Neural progenitor cell (in vitro differentiated cells): ENCODE data around the gene SIRPB1. TPM values are rescaled to one million over a fixed set of nuclear protein-coding genes. Genes with fewer than 3 reads are reported as not detected.

Experiments used
- DNase-seq: peaks from one replicate; pipeline ENCODE4 v3.0.0-alpha.2; 2016; ENCODE audit warnings: low spot score
- H2AFZ ChIP-seq: fragments of 200-600 bp; sonication (generic); replicated peaks from 2 replicates; pipeline ENCODE4 v1.6.1; 2016; ENCODE audit warnings: antibody characterized with exemption
- H3F3A ChIP-seq: fragments of 200-600 bp; sonication (generic); 2 replicates; pipeline ENCODE4 v1.6.1; 2016; ENCODE audit warnings: antibody characterized with exemption, low read depth
- H3K27ac ChIP-seq: fragments of 200-600 bp; sonication (generic); 2 replicates; pipeline ENCODE4 v1.5.1; 2016; ENCODE audit warnings: mild to moderate bottlenecking
- H3K27me3 ChIP-seq: fragments of 200-600 bp; sonication (generic); 2 replicates; pipeline ENCODE4 v1.6.1; 2016; ENCODE audit warnings: mild to moderate bottlenecking, moderate library complexity
- H3K36me3 ChIP-seq: fragments of 200-600 bp; sonication (generic); 2 replicates; pipeline ENCODE4 v1.5.1; 2016
- H3K4me1 ChIP-seq: fragments of 200-600 bp; sonication (generic); 2 replicates; pipeline ENCODE4 v1.6.1; 2016; ENCODE audit warnings: mixed run types
- H3K4me2 ChIP-seq: fragments of 200-600 bp; sonication (generic); 2 replicates; pipeline ENCODE4 v1.6.1; 2016
- H3K4me3 ChIP-seq: fragments of 200-600 bp; sonication (generic); 2 replicates; pipeline ENCODE4 v1.5.1; 2016
- H3K79me2 ChIP-seq: fragments of 200-600 bp; sonication (generic); 2 replicates; pipeline ENCODE4 v1.6.1; 2016; ENCODE audit warnings: low read depth
- H3K9ac ChIP-seq: fragments of 200-600 bp; sonication (generic); 2 replicates; pipeline ENCODE4 v1.6.1; 2016
- H3K9me3 ChIP-seq: fragments of 200-600 bp; sonication (generic); 2 replicates; pipeline ENCODE4 v1.5.1; 2016; ENCODE audit warnings: low read depth
- H4K20me1 ChIP-seq: fragments of 200-600 bp; sonication (generic); 2 replicates; pipeline ENCODE4 v1.6.1; 2016; ENCODE audit warnings: low read depth
- H3K27ac Mint-ChIP-seq: 3 replicates; pipeline ENCODE4 v1.8.0; 2021; ENCODE audit warnings: mixed read lengths
- H3K27me3 Mint-ChIP-seq: 2 replicates; pipeline ENCODE4 v1.8.0; 2022; ENCODE audit warnings: low read depth, mild to moderate bottlenecking, inconsistent platforms, moderate library complexity, mixed read lengths; ENCODE audit not compliant: insufficient read depth
- H3K36me3 Mint-ChIP-seq: 3 replicates; pipeline ENCODE4 v1.8.0; 2021; ENCODE audit warnings: mixed read lengths
- H3K4me1 Mint-ChIP-seq: 3 replicates; pipeline ENCODE4 v1.8.0; 2021; ENCODE audit warnings: mixed read lengths
- H3K4me3 Mint-ChIP-seq: 3 replicates; pipeline ENCODE4 v1.8.0; 2021; ENCODE audit warnings: mild to moderate bottlenecking, moderate library complexity, mixed read lengths
- H3K9me3 Mint-ChIP-seq: 3 replicates; pipeline ENCODE4 v1.8.0; 2020; ENCODE audit warnings: mixed read lengths
- EZH2 ChIP-seq: fragments of 200-600 bp; sonication (generic); IDR thresholded peaks from 2 replicates; pipeline ENCODE4 v1.6.1; 2017; ENCODE audit warnings: antibody characterized with exemption, mild to moderate bottlenecking, moderate library complexity
- EZH2phosphoT487 ChIP-seq: fragments of 200-600 bp; sonication (generic); IDR thresholded peaks from 2 replicates; pipeline ENCODE4 v1.6.1; 2017; ENCODE audit warnings: antibody characterized with exemption
- total RNA-seq: library from RNA; depleted of rRNA; stranded (reverse); fragments of >200 nt; gene quantifications from 2 replicates; pipeline ENCODE4 v1.2.3, GENCODE V29; 2015; ENCODE audit warnings: low replicate concordance
- TF ChIP-seq, protein P1 (sequence below): fragments of 200-600 bp; sonication (generic); IDR thresholded peaks from 2 replicates; pipeline ENCODE4 v1.5.1; 2017; ENCODE audit warnings: antibody characterized with exemption, mild to moderate bottlenecking

Gene SIRPB1
- total RNA-seq, 1 donor from 2014 or later, result not detected

DNA sequence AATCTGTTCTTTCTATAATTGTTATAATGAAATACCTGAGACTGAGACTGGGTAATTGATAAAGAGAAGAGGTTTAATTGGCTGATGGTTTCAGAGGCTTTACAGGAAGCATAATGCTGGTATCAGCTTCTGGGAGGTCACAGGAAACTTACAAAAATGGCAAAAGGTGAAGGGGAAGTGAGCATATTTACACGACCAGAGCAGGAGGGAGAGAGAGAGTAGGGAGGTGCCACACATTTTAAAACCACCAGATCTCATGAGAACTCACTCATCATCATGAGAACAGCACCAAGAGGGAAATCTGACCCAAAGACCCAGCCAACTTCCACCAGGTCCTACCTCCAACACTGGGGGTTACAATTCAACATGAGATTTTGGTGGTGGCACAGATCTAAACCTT lies 2.6 kb upstream of the SIRPB1 start:
- H3K27ac Mint-ChIP-seq, result no peak overlapping the region
- Histone ChIP-seq H4K20me1 (no peaks in the 10 kb centered on the region), H3K9ac (no peak overlapping the region), H3K4me3 (no peak overlapping the region), H3K4me1 (no peaks in the 10 kb centered on the region), H3K79me2 (no peaks in the 10 kb centered on the region), H2AFZ (no peak overlapping the region), H3K36me3 (no peaks in the 10 kb centered on the region), H3K27me3 (no peaks in the 10 kb centered on the region), H3K4me2 (no peak overlapping the region), H3F3A (no peaks in the 10 kb centered on the region), H3K27ac (no peak overlapping the region), H3K9me3 (no peaks in the 10 kb centered on the region)
- DNase-seq, result no peak
- peaks cover 6% of the 10 kb centered on the region for H3K9me3 Mint-ChIP-seq
- no peak for TF ChIP-seq EZH2phosphoT487
- TF ChIP-seq, protein P1, sequence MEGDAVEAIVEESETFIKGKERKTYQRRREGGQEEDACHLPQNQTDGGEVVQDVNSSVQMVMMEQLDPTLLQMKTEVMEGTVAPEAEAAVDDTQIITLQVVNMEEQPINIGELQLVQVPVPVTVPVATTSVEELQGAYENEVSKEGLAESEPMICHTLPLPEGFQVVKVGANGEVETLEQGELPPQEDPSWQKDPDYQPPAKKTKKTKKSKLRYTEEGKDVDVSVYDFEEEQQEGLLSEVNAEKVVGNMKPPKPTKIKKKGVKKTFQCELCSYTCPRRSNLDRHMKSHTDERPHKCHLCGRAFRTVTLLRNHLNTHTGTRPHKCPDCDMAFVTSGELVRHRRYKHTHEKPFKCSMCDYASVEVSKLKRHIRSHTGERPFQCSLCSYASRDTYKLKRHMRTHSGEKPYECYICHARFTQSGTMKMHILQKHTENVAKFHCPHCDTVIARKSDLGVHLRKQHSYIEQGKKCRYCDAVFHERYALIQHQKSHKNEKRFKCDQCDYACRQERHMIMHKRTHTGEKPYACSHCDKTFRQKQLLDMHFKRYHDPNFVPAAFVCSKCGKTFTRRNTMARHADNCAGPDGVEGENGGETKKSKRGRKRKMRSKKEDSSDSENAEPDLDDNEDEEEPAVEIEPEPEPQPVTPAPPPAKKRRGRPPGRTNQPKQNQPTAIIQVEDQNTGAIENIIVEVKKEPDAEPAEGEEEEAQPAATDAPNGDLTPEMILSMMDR, result no peak
- TF ChIP-seq EZH2, result no peak
- no peak overlapping the region for H3K4me3 Mint-ChIP-seq
- H3K27me3 Mint-ChIP-seq, result peaks cover 5% of the 10 kb centered on the region
- H3K4me1 Mint-ChIP-seq, result peaks cover 3% of the 10 kb centered on the region
- no peaks in the 10 kb centered on the region for H3K36me3 Mint-ChIP-seq

DNA sequence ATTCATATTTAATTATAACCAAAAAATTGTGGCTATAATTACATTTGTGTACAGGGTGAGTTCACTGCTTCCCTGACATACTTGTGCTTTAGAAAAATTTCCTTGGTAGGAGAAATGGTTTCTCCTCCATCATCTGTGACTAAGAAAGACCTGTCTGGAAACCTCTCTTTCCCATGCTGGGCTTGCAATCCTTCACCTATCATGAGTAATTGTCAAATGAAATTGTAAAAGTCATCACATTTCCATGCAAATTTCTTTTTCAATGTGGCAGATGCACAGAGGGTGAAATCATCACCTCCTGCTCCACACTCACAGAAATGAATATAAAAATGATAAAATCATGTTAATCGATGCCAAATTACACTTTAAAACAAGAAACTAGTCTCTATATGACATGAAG lies 1.5 kb upstream of the SIRPB1 start:
- H3K4me3 ChIP-seq, result no peak overlapping the region
- H3K9me3 Mint-ChIP-seq, result peaks cover 6% of the 10 kb centered on the region
- DNase-seq, result no peak
- no peak overlapping the region for H3K9ac ChIP-seq
- H4K20me1 ChIP-seq, result no peaks in the 10 kb centered on the region
- peaks cover 3% of the 10 kb centered on the region for H3K4me1 Mint-ChIP-seq
- H3K27me3 ChIP-seq, result peaks cover 2% of the 10 kb centered on the region
- H3K27me3 Mint-ChIP-seq, result peaks cover 3% of the 10 kb centered on the region
- H3K36me3 Mint-ChIP-seq, result no peaks in the 10 kb centered on the region
- H3K27ac Mint-ChIP-seq, result no peak overlapping the region
- H3K79me2 ChIP-seq, result no peaks in the 10 kb centered on the region
- H3K4me3 Mint-ChIP-seq, result no peak overlapping the region
- TF ChIP-seq EZH2phosphoT487 (no peak), EZH2 (no peak)
- TF ChIP-seq, protein P1, result no peak
- no peak overlapping the region for H3K4me2 ChIP-seq
- no peaks in the 10 kb centered on the region for H3F3A ChIP-seq
- H3K36me3 ChIP-seq, result no peaks in the 10 kb centered on the region
- no peaks in the 10 kb centered on the region for H3K4me1 ChIP-seq
- H2AFZ ChIP-seq, result no peak overlapping the region
- no peaks in the 10 kb centered on the region for H3K9me3 ChIP-seq
- H3K27ac ChIP-seq, result no peak overlapping the region

DNA sequence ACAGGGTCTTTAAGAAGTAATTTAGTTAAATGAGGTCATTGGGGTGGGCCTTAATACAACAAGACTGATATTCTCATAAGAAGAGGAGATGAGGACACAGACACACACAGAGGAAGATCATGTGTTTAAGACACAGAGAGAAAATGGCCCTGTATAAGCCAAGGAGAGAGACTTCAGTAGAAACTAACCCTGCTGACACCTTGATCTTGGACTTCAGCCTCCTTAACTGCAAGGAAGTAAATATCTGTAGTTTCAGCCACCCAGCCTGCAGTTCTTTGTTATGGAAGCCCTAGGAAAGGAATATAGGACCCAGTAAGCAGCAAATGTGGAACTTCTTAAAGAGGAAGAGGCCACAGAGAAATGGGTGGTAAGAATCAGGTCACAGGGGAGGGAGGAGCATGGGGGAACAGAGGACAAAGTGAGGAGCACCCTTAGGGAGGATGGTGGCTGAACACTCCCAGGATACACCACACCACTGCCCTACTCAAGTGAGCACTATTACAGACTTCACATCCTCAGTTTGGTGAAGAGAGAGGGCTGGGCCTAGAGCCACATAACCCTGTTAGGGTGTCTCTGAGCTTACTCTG lies 762 bp downstream of the SIRPB1 start:
- Histone ChIP-seq H3K9me3 (no peaks in the 10 kb centered on the region), H3F3A (no peaks in the 10 kb centered on the region), H3K36me3 (no peaks in the 10 kb centered on the region), H3K4me2 (no peak overlapping the region), H4K20me1 (no peaks in the 10 kb centered on the region), H3K4me1 (no peaks in the 10 kb centered on the region), H3K27me3 (peaks cover 5% of the 10 kb centered on the region), H3K9ac (no peak overlapping the region), H3K79me2 (no peaks in the 10 kb centered on the region), H3K27ac (no peak overlapping the region), H2AFZ (no peak overlapping the region), H3K4me3 (no peak overlapping the region)
- H3K27ac Mint-ChIP-seq, result no peak overlapping the region
- peaks cover 3% of the 10 kb centered on the region for H3K4me1 Mint-ChIP-seq
- no peak for TF ChIP-seq EZH2phosphoT487
- TF ChIP-seq, protein P1, result no peak
- TF ChIP-seq EZH2, result no peak
- H3K36me3 Mint-ChIP-seq, result no peaks in the 10 kb centered on the region
- no peak overlapping the region for H3K4me3 Mint-ChIP-seq
- no peak for DNase-seq
- H3K9me3 Mint-ChIP-seq, result peaks cover 6% of the 10 kb centered on the region
- H3K27me3 Mint-ChIP-seq, result peaks cover 3% of the 10 kb centered on the region
